Calu3 (cell line): ENCODE data around the gene KCNMB2. TPM values are rescaled to one million over a fixed set of nuclear protein-coding genes. Genes with fewer than 3 reads are reported as not detected.

Source experiments
- BruUV-seq: library from RNA; stranded (reverse); fragments of 400-500 nt; replicated peaks from 2 replicates; lab custom pipeline; 2021; lab: Mats Ljungman, UMichigan
- CTCF ChIA-PET: fragments of 300-600 bp; sonication (Branson Sonifier 250); formaldehyde crosslinking; loops from one replicate; lab custom pipeline; 2022; ENCODE audit warnings: antibody characterized with exemption; lab: Charles Lee
- DNase-seq: peaks from one replicate; pipeline ENCODE4 v3.0.0; 2022
- H3K27ac Mint-ChIP-seq: one replicate; pipeline ENCODE4 v1.8.0; 2022; ENCODE audit warnings: mixed read lengths; ENCODE audit not compliant: unreplicated experiment
- H3K27me3 Mint-ChIP-seq: one replicate; pipeline ENCODE4 v1.8.0; 2022; ENCODE audit warnings: mixed read lengths; ENCODE audit not compliant: unreplicated experiment
- H3K36me3 Mint-ChIP-seq: one replicate; pipeline ENCODE4 v1.8.0; 2022; ENCODE audit warnings: mild to moderate bottlenecking, moderate library complexity, mixed read lengths; ENCODE audit not compliant: insufficient read depth, unreplicated experiment
- H3K4me1 Mint-ChIP-seq: one replicate; pipeline ENCODE4 v1.8.0; 2022; ENCODE audit warnings: mild to moderate bottlenecking, low read depth, mixed read lengths; ENCODE audit not compliant: unreplicated experiment
- H3K4me3 Mint-ChIP-seq: one replicate; pipeline ENCODE4 v1.8.0; 2022; ENCODE audit warnings: mild to moderate bottlenecking, low read depth, moderate library complexity, mixed read lengths; ENCODE audit not compliant: unreplicated experiment
- H3K9me3 Mint-ChIP-seq: one replicate; pipeline ENCODE4 v1.8.0; 2022; ENCODE audit warnings: low read depth, mixed read lengths; ENCODE audit not compliant: unreplicated experiment
- intact Hi-C: fragments of 100-400 bp; cut with micrococcal nuclease; formaldehyde crosslinking; loops from one replicate; pipeline ENCODE4 v1.10.0; 2022; ENCODE audit not compliant: unreplicated experiment
- total RNA-seq: library from RNA; stranded (reverse); gene quantifications from 2 replicates; pipeline ENCODE4 v1.2.3, GENCODE V29; 2022
- TF ChIP-seq, protein P1 (sequence below): fragments of 200-600 bp; IDR thresholded peaks from one replicate; pipeline ENCODE4 v1.8.0; 2022; ENCODE audit warnings: antibody characterized with exemption; ENCODE audit not compliant: unreplicated experiment

Gene KCNMB2
- total RNA-seq, 1 experiment from 2014 or later: not detected

- Mint-ChIP-seq H3K27me3 (no peaks in the 10 kb centered on the region), H3K9me3 (no peaks in the 10 kb centered on the region), H3K4me1 (no peaks in the 10 kb centered on the region), H3K36me3 (no peaks in the 10 kb centered on the region), H3K27ac (no peak overlapping the region), H3K4me3 (no peak overlapping the region)
- CTCF ChIA-PET: no interaction called here
- TF ChIP-seq, protein P1, sequence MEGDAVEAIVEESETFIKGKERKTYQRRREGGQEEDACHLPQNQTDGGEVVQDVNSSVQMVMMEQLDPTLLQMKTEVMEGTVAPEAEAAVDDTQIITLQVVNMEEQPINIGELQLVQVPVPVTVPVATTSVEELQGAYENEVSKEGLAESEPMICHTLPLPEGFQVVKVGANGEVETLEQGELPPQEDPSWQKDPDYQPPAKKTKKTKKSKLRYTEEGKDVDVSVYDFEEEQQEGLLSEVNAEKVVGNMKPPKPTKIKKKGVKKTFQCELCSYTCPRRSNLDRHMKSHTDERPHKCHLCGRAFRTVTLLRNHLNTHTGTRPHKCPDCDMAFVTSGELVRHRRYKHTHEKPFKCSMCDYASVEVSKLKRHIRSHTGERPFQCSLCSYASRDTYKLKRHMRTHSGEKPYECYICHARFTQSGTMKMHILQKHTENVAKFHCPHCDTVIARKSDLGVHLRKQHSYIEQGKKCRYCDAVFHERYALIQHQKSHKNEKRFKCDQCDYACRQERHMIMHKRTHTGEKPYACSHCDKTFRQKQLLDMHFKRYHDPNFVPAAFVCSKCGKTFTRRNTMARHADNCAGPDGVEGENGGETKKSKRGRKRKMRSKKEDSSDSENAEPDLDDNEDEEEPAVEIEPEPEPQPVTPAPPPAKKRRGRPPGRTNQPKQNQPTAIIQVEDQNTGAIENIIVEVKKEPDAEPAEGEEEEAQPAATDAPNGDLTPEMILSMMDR: no peak
- no TSS peak for BruUV-seq
- intact Hi-C loops: no loop called here
- DNase-seq: no peak
These were observed 32.0 kb downstream of the KCNMB2 start for GRCh38 chr3:178568155-178568731.

DNA sequence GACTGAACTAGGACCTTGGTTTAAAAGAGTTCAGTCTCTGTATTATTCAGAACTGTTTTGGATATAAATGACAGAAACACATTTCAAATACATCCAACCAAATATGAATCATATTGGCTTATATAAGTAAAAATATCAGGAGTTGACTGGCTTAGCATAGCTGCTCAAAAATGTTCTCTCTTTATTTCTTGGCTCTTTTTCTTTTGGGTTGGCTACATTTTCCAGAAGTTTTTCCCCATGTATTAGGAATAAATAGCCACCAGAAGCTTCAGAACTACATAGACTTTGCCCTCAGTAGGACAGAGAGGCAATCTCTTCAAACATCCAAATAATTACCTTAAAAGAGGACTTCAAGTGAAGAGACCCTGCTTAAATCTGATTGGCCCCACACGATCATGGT lies 32.7 kb downstream of the KCNMB2 start:
- CTCF ChIA-PET: interaction anchor here (0.6 kb wide), 1 partner anchor 880 kb away, joined by 3 read pairs; no protein-coding TSS in a partner anchor
- no peak for DNase-seq
- H3K27me3 Mint-ChIP-seq: no peaks in the 10 kb centered on the region
- H3K4me3 Mint-ChIP-seq: no peak overlapping the region
- TF ChIP-seq, protein P1: no peak
- H3K4me1 Mint-ChIP-seq: no peaks in the 10 kb centered on the region
- BruUV-seq: no TSS peak
- no peak overlapping the region for H3K27ac Mint-ChIP-seq
- intact Hi-C loops: no loop called here
- no peaks in the 10 kb centered on the region for H3K36me3 Mint-ChIP-seq
- H3K9me3 Mint-ChIP-seq: peaks cover 3% of the 10 kb centered on the region

- no peak for DNase-seq
- Mint-ChIP-seq H3K4me3 (no peak overlapping the region), H3K36me3 (no peaks in the 10 kb centered on the region), H3K27me3 (no peaks in the 10 kb centered on the region), H3K27ac (no peak overlapping the region), H3K9me3 (peaks cover 3% of the 10 kb centered on the region), H3K4me1 (no peaks in the 10 kb centered on the region)
- TF ChIP-seq, protein P1: no peak
- BruUV-seq: no TSS peak
- CTCF ChIA-PET: no interaction called here
- intact Hi-C loops: no loop called here
These were observed 33.6 kb downstream of the KCNMB2 start for GRCh38 chr3:178569826-178570225.

- TF ChIP-seq, protein P1: no peak
- no peaks in the 10 kb centered on the region for H3K27me3 Mint-ChIP-seq
These were observed 47.8 kb downstream of the KCNMB2 start for GRCh38 chr3:178583963-178584575.

More at GRCh38 chr3:178583963-178584575, 47.8 kb downstream of the KCNMB2 start:
- Mint-ChIP-seq H3K4me3 (no peak overlapping the region), H3K9me3 (peaks cover 9% of the 10 kb centered on the region), H3K27ac (no peak overlapping the region), H3K4me1 (no peaks in the 10 kb centered on the region), H3K36me3 (no peaks in the 10 kb centered on the region)
- intact Hi-C loops: no loop called here
- no peak for DNase-seq
- no TSS peak for BruUV-seq
- CTCF ChIA-PET: no interaction called here
